Measurements from ENCODE around the gene STT3B. TPM values are rescaled to one million over a fixed set of nuclear protein-coding genes. Genes with fewer than 3 reads are reported as not detected.

STT3B gene
- total RNA-seq, 1 experiment from 2014 or later = 155 TPM

- Histone ChIP-seq H2AFZ (no peak overlapping the region), H4K20me1 (ENCODE audit: insufficient read depth) (no peaks in the 10 kb centered on the region), H3K79me2 (ENCODE audit: low read depth) (peaks cover 71% of the 10 kb centered on the region), H3K4me3 (no peak overlapping the region), H3K27ac (no peak overlapping the region), H3K27me3 (ENCODE audit: insufficient read depth, low read depth) (no peaks in the 10 kb centered on the region), H3F3A (ENCODE audit: insufficient read depth, low read depth) (no peaks in the 10 kb centered on the region), H3K4me2 (no peak overlapping the region), H3K4me1 (replicated peaks; ENCODE audit: insufficient read depth) (no peaks in the 10 kb centered on the region), H3K9me3 (ENCODE audit: insufficient read depth, low read depth) (no peaks in the 10 kb centered on the region), H3K9me2 (ENCODE audit: insufficient read depth) (no peaks in the 10 kb centered on the region), H3K36me3 (ENCODE audit: low read depth) (no peaks in the 10 kb centered on the region)
- BruUV-seq (replicated peaks) = no TSS peak
- POLR2A ChIA-PET (ENCODE audit: unreplicated experiment) = no interaction called here
- CTCF ChIA-PET = no interaction called here
- intact Hi-C loops (cut with micrococcal nuclease; ENCODE audit: unreplicated experiment) = no loop called here
- no peak for DNase-seq
- TF ChIP-seq CTCF (conservative IDR thresholded peaks at IDR 0.05) (no peak), EZH2 (IDR thresholded peaks at IDR 0.05; ENCODE audit: low read depth) (no peak)
These were observed 39.7 kb downstream of the STT3B start for GRCh38 chr3:31572236-31573004.

GRCh38 chr3:31573036-31573779, 40.5 kb downstream of the STT3B start:
- POLR2A ChIA-PET (ENCODE audit: unreplicated experiment) = no interaction called here
- H2AFZ ChIP-seq = no peak overlapping the region
- peaks cover 70% of the 10 kb centered on the region for H3K79me2 ChIP-seq (ENCODE audit: low read depth)
- CTCF ChIA-PET = no interaction called here
- TF ChIP-seq CTCF (conservative IDR thresholded peaks at IDR 0.05) (no peak), EZH2 (IDR thresholded peaks at IDR 0.05; ENCODE audit: low read depth) (no peak)
- no peak for DNase-seq
- H4K20me1 ChIP-seq (ENCODE audit: insufficient read depth) = 0 out of 2 replicates have a peak, but pooled peaks cover 4% of the 10 kb centered on the region
- H3K4me3 ChIP-seq = no peak overlapping the region
- no peaks in the 10 kb centered on the region for H3K4me1 ChIP-seq (replicated peaks; ENCODE audit: insufficient read depth)
- H3K36me3 ChIP-seq (ENCODE audit: low read depth) = no peaks in the 10 kb centered on the region
- BruUV-seq (replicated peaks) = no TSS peak
- H3K9me3 ChIP-seq (ENCODE audit: insufficient read depth, low read depth) = no peaks in the 10 kb centered on the region
- no peaks in the 10 kb centered on the region for H3K27me3 ChIP-seq (ENCODE audit: insufficient read depth, low read depth)
- no peaks in the 10 kb centered on the region for H3F3A ChIP-seq (ENCODE audit: insufficient read depth, low read depth)
- intact Hi-C loops (cut with micrococcal nuclease; ENCODE audit: unreplicated experiment) = no loop called here
- no peaks in the 10 kb centered on the region for H3K9me2 ChIP-seq (ENCODE audit: insufficient read depth)
- H3K4me2 ChIP-seq = no peak overlapping the region
- H3K27ac ChIP-seq = no peak overlapping the region

- Histone ChIP-seq H3K4me1 (replicated peaks; ENCODE audit: insufficient read depth) (no peaks in the 10 kb centered on the region), H3K9me3 (ENCODE audit: insufficient read depth, low read depth) (no peaks in the 10 kb centered on the region), H3K36me3 (ENCODE audit: low read depth) (no peaks in the 10 kb centered on the region), H3K9me2 (ENCODE audit: insufficient read depth) (no peaks in the 10 kb centered on the region), H3K4me2 (no peak overlapping the region), H2AFZ (no peak overlapping the region), H3K79me2 (ENCODE audit: low read depth) (peaks cover 51% of the 10 kb centered on the region), H3K27me3 (ENCODE audit: insufficient read depth, low read depth) (no peaks in the 10 kb centered on the region), H3K4me3 (no peak overlapping the region), H3F3A (ENCODE audit: insufficient read depth, low read depth) (no peaks in the 10 kb centered on the region), H4K20me1 (ENCODE audit: insufficient read depth) (0 out of 2 replicates have a peak, but pooled peaks cover 5% of the 10 kb centered on the region), H3K27ac (no peak overlapping the region)
- intact Hi-C loops (cut with micrococcal nuclease; ENCODE audit: unreplicated experiment) = no loop called here
- TF ChIP-seq EZH2 (IDR thresholded peaks at IDR 0.05; ENCODE audit: low read depth) (no peak), CTCF (conservative IDR thresholded peaks at IDR 0.05) (no peak)
- ChIA-PET CTCF (no interaction called here), POLR2A (ENCODE audit: unreplicated experiment) (no interaction called here)
- no TSS peak for BruUV-seq (replicated peaks)
- DNase-seq = no peak
These were observed 42.7 kb downstream of the STT3B start for GRCh38 chr3:31575448-31575847.
